Stimulated activated naive CD4-positive, alpha-beta T cell treated with Interleukin-2 at 50 U/mL for 16 hours (primary cell): ENCODE data around the gene MAGI1.

Experiments
- DNase-seq: peaks from one replicate; lab custom pipeline; 2025; lab: John Stamatoyannopoulos, UW

The MAGI1 gene

DNA sequence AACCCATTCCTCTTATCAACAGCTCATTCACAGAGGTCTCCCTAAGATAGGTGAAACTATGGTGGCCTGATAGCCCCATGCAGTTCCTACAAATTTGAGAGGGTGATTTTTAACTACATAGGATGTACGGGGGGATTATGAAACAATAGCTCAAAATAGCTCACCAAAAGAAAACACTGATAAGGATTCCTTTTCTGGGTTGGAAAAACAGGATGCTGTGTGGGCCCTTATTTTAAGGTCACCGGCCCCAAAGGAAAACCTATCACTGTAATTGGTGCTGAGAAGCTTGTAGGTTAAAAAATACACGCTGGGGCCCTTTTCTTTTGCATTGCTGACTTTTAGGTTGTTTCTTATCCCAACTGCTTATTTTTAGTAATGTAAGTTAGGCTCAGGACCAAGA, 627.4 kb downstream of the MAGI1 start:
- no peak for DNase-seq

GRCh38 chr3:65409176-65409569, 629.5 kb downstream of the MAGI1 start:
- DNase-seq, result no peak

GRCh38 chr3:65408531-65409175, 630.1 kb downstream of the MAGI1 start:
- DNase-seq, result no peak

GRCh38 chr3:65406470-65406869, 632.2 kb downstream of the MAGI1 start:
- DNase-seq, result no peak

DNA sequence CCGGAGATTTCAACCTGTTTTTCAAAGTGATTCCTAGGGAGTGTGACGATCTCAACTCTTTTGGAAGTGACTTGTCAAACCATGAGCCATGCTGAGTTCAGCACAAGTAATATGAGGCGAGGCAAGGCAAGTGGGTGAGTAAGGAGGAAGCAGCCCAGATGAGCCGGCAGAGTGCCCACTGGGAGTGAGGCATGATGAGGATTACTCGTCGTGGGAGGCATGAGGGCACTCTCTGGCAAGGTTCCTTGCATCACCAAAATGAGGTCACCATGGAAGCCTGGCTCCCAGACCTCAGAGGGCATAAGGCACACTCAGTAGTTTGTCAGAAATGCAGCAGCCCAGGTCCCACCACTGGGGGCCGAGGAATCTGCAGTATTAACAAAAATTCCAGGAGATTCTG, 636.1 kb downstream of the MAGI1 start:
- no peak for DNase-seq

DNA sequence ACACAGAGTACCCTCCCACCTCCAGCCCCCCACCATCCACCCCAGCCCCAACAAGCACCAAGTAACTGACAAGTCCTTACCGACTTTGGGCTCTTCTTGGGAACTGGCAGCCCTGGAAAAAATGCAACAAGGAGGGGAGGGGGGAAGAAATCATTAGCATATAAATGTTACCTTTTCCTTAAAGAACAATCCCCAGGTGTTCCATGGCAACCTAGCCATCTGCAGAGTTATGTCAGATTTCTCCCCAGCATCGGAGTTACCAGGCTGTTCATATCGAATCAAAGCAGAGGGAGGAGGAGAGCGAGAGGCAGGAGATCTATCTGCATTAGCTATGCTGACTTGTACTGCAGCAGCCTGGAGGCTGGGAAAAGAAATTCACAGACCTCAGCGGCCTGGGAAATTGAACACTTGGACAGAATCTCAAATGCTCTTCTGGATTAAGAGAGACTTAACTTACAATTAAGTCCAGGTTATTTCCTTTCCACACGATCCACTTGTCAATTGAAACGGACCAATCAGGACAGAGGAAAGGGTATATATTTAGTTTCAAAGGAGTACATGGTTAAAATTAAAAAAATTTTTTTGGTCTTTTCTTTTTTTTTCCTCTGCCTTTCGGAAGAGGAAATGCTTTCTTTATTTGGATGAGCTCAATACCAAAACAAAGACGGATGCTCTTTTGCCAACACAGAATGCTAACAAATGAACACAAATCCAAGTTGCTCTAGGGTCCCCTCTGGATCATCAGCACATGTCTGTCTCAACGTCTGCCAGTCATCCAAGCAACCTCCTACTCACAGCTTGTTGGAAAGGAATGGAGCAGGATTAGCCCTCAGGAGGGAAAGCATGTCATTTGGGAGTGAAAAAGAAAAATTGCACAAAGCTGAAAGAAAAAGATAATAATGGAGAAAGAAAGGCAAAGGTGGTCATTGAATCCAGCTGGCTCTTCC, 637.1 kb downstream of the MAGI1 start:
- no peak for DNase-seq

- no peak for DNase-seq
These were observed 637.8 kb downstream of the MAGI1 start for GRCh38 chr3:65400899-65401298.

DNA sequence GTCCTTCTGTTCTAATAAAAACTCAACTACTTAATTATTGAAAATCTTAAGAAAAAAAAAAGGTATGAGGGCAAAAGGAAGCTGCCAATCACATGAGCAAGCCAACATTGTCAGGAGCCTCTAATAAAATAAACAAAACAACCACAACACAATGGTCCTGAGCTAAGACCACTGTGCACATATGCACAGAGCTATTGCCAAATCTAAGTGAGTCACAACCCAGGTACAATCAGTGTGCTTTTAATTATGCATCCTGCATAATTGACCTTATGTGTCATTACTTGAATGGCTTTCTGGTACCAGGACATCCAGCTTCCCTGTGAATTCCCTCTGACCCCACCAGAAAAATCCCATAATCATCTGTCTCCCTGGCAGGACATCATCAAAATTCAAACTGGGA, 639.8 kb downstream of the MAGI1 start:
- no peak for DNase-seq

GRCh38 chr3:65396078-65396477, 642.6 kb downstream of the MAGI1 start:
- DNase-seq, result no peak

- no peak for DNase-seq
These were observed 647.6 kb downstream of the MAGI1 start for GRCh38 chr3:65391068-65391467.

GRCh38 chr3:65385805-65386204, 652.9 kb downstream of the MAGI1 start:
- DNase-seq, result no peak

DNA sequence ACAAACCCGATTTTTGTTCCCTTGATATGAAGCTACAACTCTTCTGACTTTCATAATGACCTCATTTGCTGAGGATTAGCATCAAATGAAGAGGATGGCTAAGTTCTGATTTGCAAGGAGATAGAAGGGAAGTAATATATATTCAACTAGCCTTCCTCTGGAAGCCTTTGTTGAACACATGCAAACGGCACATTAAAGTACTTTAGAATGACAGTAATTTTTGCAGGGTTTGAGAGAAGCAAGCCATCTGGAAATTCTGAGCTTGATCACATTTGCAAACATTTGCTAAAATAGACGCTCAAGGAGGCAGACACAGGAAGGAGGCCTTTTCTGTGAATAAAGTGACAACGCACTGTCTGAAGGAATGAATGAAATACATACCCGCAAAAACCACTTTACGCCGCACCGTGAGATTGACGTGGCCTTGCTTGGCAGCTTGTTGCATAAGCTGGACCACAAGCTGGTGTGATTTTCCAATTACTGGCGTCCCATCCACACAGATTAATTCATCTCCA, 657.2 kb downstream of the MAGI1 start:
- DNase-seq, result no peak

GRCh38 chr3:65379223-65379622, 659.5 kb downstream of the MAGI1 start:
- no peak for DNase-seq

DNA sequence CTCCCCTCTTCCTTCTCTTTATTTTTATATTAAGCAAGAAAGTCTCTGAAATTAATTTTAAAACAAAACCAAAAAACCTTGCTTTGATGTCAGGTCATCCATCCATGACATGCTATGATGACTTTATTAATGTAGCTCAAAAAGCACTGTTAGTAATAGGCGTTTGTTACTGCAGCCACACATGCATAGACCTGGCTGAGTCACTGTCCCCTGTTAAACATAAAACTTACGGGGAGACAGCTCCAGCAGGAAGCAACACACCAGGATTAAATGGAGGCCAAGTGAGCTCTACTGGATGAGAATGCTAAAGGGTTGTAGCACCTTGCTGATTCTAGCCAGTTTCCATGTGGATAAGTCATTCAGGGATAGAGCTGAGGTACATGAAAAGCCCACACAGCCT, 661.1 kb downstream of the MAGI1 start:
- DNase-seq, result no peak

DNA sequence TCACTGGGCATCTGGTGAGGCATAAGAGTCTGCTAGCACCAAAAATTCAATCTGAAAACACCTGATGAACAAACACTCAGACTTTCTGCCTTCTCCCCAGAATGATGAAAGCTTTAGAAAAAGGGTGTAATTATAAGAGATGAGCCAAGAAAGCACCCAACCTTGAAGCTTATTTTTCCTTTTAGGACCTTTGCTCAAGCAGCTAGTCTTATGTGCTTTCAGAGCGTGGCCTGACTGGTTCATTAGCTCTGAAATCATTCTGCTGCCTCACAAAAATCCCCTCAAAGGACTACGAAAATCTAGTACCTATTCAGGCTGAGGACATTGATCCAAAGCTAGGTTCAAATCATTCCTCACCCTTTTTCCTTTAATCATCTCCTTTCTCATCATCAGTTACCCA, 662.3 kb downstream of the MAGI1 start:
- no peak for DNase-seq

- DNase-seq, result no peak
These were observed 667.7 kb downstream of the MAGI1 start for GRCh38 chr3:65371053-65371452.

- no peak for DNase-seq
These were observed 669.9 kb downstream of the MAGI1 start for GRCh38 chr3:65368866-65369265.

DNA sequence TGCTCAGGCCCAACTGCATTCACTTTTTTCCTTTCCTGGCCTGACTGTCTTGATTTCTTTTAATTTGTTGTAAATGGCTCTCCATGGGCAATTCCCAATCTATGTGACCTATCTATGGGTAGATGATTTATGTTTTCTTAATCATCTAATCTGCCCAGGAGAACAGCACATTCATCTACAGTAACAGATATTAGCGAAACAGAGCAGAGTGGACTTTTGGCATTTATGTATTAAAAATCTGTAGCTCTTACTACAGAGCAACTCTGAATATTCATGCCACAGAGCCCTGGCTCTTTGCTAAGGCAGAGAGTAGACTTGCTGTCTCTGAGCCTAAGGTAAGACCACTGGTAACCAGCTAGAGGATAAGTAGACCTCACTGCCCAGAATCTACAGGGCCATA, 676.0 kb downstream of the MAGI1 start:
- DNase-seq, result no peak

- DNase-seq, result no peak
These were observed 677.3 kb downstream of the MAGI1 start for GRCh38 chr3:65361448-65361847.

DNA sequence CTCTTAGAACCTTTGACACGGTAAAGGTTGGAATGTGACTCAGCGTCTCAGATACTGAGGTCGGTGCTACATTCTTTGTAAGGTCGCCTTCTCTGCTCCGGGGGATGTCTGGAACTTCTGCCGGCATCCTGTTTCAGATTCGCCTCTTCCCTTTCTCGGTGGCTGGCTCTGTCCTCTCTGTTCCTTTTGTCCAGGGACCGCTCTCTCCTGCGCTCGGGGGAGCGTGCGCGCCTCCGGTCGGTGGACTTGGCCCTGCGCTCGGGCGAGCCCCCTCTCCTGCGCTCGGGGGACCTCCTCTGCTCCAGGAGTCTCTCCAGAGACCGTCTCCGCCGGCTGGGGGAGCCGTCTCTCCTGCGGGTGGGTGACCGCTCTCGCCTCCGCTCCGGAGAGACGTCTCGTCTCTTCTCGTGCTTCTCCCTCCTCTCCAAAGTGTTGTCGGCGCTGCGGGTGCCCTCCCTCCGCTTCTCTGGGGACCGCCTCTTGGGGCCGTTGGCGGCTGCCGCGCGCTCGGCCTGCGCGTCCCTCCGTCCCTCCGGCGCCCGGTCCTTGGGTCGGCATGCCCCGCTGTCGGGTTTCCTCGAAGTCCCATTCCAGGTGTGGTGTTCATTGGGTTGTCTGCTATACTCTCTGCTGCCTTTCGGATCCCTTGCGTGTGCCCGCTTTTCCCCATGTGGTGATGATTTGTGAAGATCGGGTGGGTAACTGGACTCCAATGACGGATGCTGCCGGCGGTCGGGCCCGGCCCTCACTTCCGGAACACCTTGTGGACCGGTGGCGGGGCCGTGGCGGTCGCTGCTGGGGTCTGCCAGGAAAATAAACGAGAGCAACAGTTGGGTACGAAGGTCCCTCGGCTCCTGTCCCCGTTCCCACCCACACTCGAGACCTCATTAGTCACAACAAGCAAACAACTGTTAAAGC, 682.1 kb downstream of the MAGI1 start:
- DNase-seq, result no peak

DNA sequence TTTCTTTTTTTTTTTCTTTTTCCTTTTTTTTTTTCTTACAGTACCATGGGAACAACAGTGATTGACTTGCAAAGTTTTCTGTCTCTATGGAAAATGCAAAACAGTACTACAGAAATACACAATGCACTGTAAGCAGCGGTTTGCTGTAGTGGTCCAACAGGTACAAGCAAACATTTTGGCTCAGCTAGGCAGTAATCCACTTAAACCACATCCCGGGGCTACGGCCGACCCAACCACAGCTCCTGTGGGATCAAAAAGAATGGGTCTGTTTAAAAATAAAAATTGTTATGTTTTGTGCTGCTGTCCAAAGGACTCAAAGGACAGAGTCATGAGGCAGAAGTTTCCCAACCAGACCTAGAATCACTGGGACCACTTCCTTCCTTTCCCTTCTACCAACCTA, 683.8 kb downstream of the MAGI1 start:
- DNase-seq, result no peak

- no peak for DNase-seq
These were observed 685.8 kb downstream of the MAGI1 start for GRCh38 chr3:65352951-65353350.
